Spleen (tissue), 11 donors: ENCODE results near the gene ANKRD44. TPM values are rescaled to one million over a fixed set of nuclear protein-coding genes. Genes with fewer than 3 reads are reported as not detected.

ENCODE experiments used
- DNase-seq: peaks from one replicate; pipeline ENCODE4 v3.0.0-alpha.2; 2020
- H3K27ac ChIP-seq, 8 donors: fragments of 200-600 bp; sonication (generic) in 7 of 8; 1 replicate in 4 of 8; 2 replicates in 4 of 8; pipeline versions ENCODE4 v1.5.0 to v1.8.0; 2016 to 2021; ENCODE audit warnings: inconsistent platforms in 4 of 8, mild to moderate bottlenecking in 4 of 8, moderate library complexity in 1 of 8
- H3K27me3 ChIP-seq, 7 donors: fragments of 200-600 bp; sonication (generic) in 6 of 7; replicated peaks in 1 of 7; 1 replicate in 4 of 7; 2 replicates in 3 of 7; pipeline versions ENCODE4 v1.5.0 to v1.8.0; 2016 to 2021; ENCODE audit warnings: inconsistent platforms in 3 of 7, mild to moderate bottlenecking in 1 of 7
- H3K36me3 ChIP-seq, 6 donors: fragments of 200-600 bp; sonication (generic) in 5 of 6; 1 replicate in 4 of 6; 2 replicates in 2 of 6; pipeline versions ENCODE4 v1.5.0 to v1.8.0; 2016 to 2021; ENCODE audit warnings: inconsistent platforms in 2 of 6
- H3K4me1 ChIP-seq, 6 donors: fragments of 200-600 bp; sonication (generic) in 5 of 6; 1 replicate in 3 of 6; 2 replicates in 3 of 6; pipeline versions ENCODE4 v1.5.0 to v1.8.0; 2016 to 2021; ENCODE audit warnings: inconsistent platforms in 3 of 6
- H3K4me3 ChIP-seq, 8 donors: fragments of 200-600 bp; sonication (generic) in 7 of 8; 1 replicate in 4 of 8; 2 replicates in 4 of 8; pipeline versions ENCODE4 v1.5.0 to v1.8.0; 2016 to 2021; ENCODE audit warnings: inconsistent platforms in 4 of 8, mild to moderate bottlenecking in 4 of 8, moderate library complexity in 2 of 8
- H3K9me3 ChIP-seq, 8 donors: fragments of 200-600 bp; sonication (generic) in 7 of 8; 1 replicate in 4 of 8; 2 replicates in 4 of 8; pipeline versions ENCODE4 v1.5.0 to v1.8.0; 2016 to 2021; ENCODE audit warnings: inconsistent platforms in 4 of 8
- POLR2A ChIP-seq, 3 donors: fragments of 450-650 bp; IDR thresholded peaks; one replicate each; pipeline ENCODE4 v1.5.1; 2017; ENCODE audit warnings: antibody characterized with exemption in 3 of 3, mild to moderate bottlenecking in 1 of 3
- POLR2AphosphoS5 ChIP-seq, 3 donors: sonication (generic); formaldehyde crosslinking; IDR thresholded peaks; one replicate each; pipeline ENCODE4 v1.5.1; 2017; ENCODE audit warnings: antibody characterized with exemption in 3 of 3
- WGBS, 5 donors: extraction: QIAGEN DNeasy Blood & Tissue Kit in 3 of 5; methylation state at CpG; one replicate each; pipeline versions ENCODE4 v1.1.5 to v1.1.7; 2013 to 2018; 5-methylcytosine and 5-hydroxymethylcytosine counted together
- intact Hi-C: fragments of 100-400 bp; cut with DNase I; formaldehyde crosslinking; loops from one replicate; pipeline ENCODE4 v1.15.0; 2023; ENCODE audit warnings: low total_unique reads
- polyA plus RNA-seq, 3 donors: library from polyadenylated mRNA; stranded (reverse); fragments of 200-250 nt; gene quantifications; one replicate each; pipeline ENCODE4 v1.2.1, GENCODE V29; 2013
- total RNA-seq, 7 donors: library from RNA; depleted of rRNA in 3 of 7; stranded (reverse); fragments of >200 nt in 3 of 7; fragmentation: NEBNext Ultra II Directional in 4 of 7; extraction: Animal tissue kit (Norgen Biotek cat#: 25700) in 4 of 7; gene quantifications; one replicate each; pipeline versions ENCODE4 v1.1.0 to v1.2.1, GENCODE V29; 2016 to 2021
- TF ChIP-seq, protein P1 (sequence below), 11 experiments: fragments of 200-600 bp in 7 of 11; fragments of 450-650 bp in 4 of 11; sonication (generic) in 4 of 11; IDR thresholded peaks in 8 of 11; conservative IDR thresholded peaks in 3 of 11; 1 replicate in 7 of 11; 2 replicates in 4 of 11; pipeline versions ENCODE4 v1.4.0 to v1.8.0; 2016 to 2021; ENCODE audit warnings: antibody characterized with exemption in 11 of 11, inconsistent platforms in 4 of 11, mild to moderate bottlenecking in 1 of 11
- donor health status: healthy with polysubstance abuse.
- donor health status: DM: no; HTN: no; CAD: no; lungs with moderate emphysema.
- donor health status: DM: no; HTN: no; CAD: no.
- donor health status: Bipolar disorder and iron deficiency.
- donor health status: healthy.
- donor health status: DM: no; HTN: no; CAD: no.
- donor health status: DM: yes; HTN: yes; CAD: no.

Gene ANKRD44
- total and polyA plus RNA-seq, 10 donors = 16.0 to 183 (median 140) TPM

DNA sequence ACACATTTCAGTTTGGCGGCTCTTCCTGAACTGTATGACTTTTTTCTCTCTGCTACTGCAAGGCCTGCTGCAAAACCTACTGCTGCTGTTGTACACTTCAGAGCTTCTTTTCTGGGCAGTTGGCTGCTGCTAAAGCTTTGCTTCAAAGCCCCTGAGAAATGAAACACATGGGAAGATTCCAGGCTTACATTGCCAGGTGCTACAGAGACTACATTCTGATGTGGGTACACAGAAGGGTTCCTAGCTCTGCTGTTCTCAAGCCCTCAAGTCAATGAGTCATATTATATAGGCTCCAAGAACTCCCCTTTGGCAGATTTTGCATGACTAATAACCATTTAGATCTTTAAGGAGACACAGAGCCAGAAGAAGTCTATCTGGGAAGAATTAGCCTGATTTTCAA is 371.2 kb downstream of the ANKRD44 start:
- no peaks in the 10 kb centered on the region for H3K9me3 ChIP-seq

More for the DNA sequence above, 371.2 kb downstream of the ANKRD44 start:
- TF ChIP-seq, protein P1, sequence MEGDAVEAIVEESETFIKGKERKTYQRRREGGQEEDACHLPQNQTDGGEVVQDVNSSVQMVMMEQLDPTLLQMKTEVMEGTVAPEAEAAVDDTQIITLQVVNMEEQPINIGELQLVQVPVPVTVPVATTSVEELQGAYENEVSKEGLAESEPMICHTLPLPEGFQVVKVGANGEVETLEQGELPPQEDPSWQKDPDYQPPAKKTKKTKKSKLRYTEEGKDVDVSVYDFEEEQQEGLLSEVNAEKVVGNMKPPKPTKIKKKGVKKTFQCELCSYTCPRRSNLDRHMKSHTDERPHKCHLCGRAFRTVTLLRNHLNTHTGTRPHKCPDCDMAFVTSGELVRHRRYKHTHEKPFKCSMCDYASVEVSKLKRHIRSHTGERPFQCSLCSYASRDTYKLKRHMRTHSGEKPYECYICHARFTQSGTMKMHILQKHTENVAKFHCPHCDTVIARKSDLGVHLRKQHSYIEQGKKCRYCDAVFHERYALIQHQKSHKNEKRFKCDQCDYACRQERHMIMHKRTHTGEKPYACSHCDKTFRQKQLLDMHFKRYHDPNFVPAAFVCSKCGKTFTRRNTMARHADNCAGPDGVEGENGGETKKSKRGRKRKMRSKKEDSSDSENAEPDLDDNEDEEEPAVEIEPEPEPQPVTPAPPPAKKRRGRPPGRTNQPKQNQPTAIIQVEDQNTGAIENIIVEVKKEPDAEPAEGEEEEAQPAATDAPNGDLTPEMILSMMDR (IDR thresholded peaks at IDR 0.05 in 8 of 11, conservative IDR thresholded peaks at IDR 0.05 in 3 of 11) = no peak
- no peak for TF ChIP-seq POLR2A (IDR thresholded peaks at IDR 0.05)
- TF ChIP-seq POLR2AphosphoS5 (IDR thresholded peaks at IDR 0.05) = no peak
- Histone ChIP-seq H3K27ac (no peak overlapping the region), H3K4me1 (no peaks in the 10 kb centered on the region), H3K27me3 (no peaks in the 10 kb centered on the region), H3K36me3 (no peaks in the 10 kb centered on the region), H3K4me3 (no peak overlapping the region)
- DNase-seq = no peak
- intact Hi-C loops = no loop called here
- 94 to 100% (median 100%) methylated on average over 1 of the region's 1 CpG for WGBS, 5 donors

Other genes starting within 250 kb of the ANKRD44 start
- gene SF3B1, start 124.2 kb upstream of the ANKRD44 start, total RNA-seq = 1,000 to 10,000 TPM in 1 of 7 donors, 100 to 1,000 TPM in 6; 330 to 1,150 (median 357) TPM
- gene SF3B1, start 124.2 kb upstream of the ANKRD44 start, polyA plus RNA-seq = 100 to 1,000 TPM; 256 to 327 (median 261) TPM
- gene COQ10B, start 142.8 kb upstream of the ANKRD44 start, total RNA-seq = 10 to 100 TPM; 24.5 to 34.7 (median 30.1) TPM
- 10 to 100 TPM in 2 of 3 donors, 1 to 10 TPM in 1; 9.3 to 14.7 (median 11.5) TPM for gene COQ10B, start 142.8 kb upstream of the ANKRD44 start, polyA plus RNA-seq
- 100 to 1,000 TPM in 4 of 7 donors, 10 to 100 TPM in 3; 75.2 to 202 (median 100) TPM for gene HSPD1, start 189.1 kb upstream of the ANKRD44 start, total RNA-seq
- 100 to 1,000 TPM in 2 of 3 donors, 10 to 100 TPM in 1; 93.3 to 159 (median 143) TPM for gene HSPD1, start 189.1 kb upstream of the ANKRD44 start, polyA plus RNA-seq
- 10 to 100 TPM; 38.1 to 89.4 (median 46.4) TPM for gene HSPE1, start 189.6 kb upstream of the ANKRD44 start, total RNA-seq
- 100 to 1,000 TPM in 2 of 3 donors, 10 to 100 TPM in 1; 97.8 to 138 (median 133) TPM for gene HSPE1, start 189.6 kb upstream of the ANKRD44 start, polyA plus RNA-seq
- 10 to 100 TPM; 15.5 to 38.3 (median 23.7) TPM for gene MOB4, start 205.3 kb upstream of the ANKRD44 start, total RNA-seq
- gene MOB4, start 205.3 kb upstream of the ANKRD44 start, polyA plus RNA-seq = 10 to 100 TPM; 17.3 to 27.1 (median 23.8) TPM